CD4-positive, alpha-beta T cell treated with Interferon alpha-2 for 1 hour (primary cell): ENCODE results near the gene NOS3.

Experiments used
- DNase-seq, 2 donors: peaks; one replicate each; pipeline ENCODE4 v3.0.0-alpha.2; 2020 to 2022

The NOS3 gene

GRCh38 chr7:150990416-150991186 lies at the start of gene NOS3:
TSS of gene NOS3 (plus strand) at chr7:150991017. CDS start at chr7:150993804, 2,787 bp downstream.
- DNase-seq, result no peak

GRCh38 chr7:150941351-150942000 lies 49.3 kb upstream of the NOS3 start:
- no peak for DNase-seq

- peak; percentile 30 to 67 for DNase-seq
Measured at GRCh38 chr7:150942001-150942590, 48.7 kb upstream of the NOS3 start.

GRCh38 chr7:150942591-150943452 lies 48.0 kb upstream of the NOS3 start:
- no peak for DNase-seq

GRCh38 chr7:150943453-150943814 lies 47.4 kb upstream of the NOS3 start:
- no peak for DNase-seq

- no peak for DNase-seq
Measured at GRCh38 chr7:150944066-150945042, 46.5 kb upstream of the NOS3 start.

GRCh38 chr7:150945171-150945852 lies 45.5 kb upstream of the NOS3 start:
- DNase-seq, result no peak

- no peak for DNase-seq
Measured at GRCh38 chr7:150945853-150946420, 44.9 kb upstream of the NOS3 start.

DNA sequence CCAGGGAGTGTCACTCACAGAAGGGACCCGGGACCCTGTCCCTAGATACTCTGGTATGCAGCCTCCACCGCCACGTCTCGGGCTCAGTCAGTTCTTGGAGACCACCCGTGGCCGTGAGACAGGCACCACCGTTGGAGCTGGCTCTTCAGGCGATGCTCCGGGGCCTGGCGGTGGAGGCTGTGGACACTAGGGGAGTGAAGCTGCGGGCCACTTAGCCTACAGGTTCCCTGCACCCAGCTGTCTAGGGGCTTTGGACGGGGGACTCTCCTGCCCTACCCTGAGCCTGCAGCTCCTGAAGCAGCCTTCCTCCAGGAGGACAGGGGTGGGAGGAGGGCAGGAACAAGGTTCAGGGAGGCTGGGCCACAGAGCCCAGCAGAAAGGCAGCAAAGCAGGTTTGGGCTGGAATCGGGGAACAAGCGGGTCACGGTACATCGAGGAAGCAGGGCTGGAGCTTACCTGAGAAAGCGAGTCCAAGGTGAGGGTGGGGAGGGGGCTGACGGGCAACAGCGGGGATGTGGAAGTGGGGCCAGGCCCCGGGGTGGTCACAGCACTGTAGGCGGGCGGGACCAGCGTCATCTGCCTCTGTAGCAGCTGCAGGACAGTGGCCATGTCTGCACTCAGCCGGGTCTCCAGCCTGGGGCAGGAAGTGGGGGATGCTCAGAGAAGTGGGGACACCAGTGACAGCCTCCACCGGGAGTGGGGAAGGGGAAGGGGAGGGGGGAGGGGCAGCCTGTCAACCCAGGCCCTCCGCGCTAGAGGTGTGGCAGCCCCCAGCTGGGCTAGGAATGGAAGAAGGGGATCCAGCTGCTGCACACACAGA lies 44.2 kb upstream of the NOS3 start:
- no peak for DNase-seq

DNA sequence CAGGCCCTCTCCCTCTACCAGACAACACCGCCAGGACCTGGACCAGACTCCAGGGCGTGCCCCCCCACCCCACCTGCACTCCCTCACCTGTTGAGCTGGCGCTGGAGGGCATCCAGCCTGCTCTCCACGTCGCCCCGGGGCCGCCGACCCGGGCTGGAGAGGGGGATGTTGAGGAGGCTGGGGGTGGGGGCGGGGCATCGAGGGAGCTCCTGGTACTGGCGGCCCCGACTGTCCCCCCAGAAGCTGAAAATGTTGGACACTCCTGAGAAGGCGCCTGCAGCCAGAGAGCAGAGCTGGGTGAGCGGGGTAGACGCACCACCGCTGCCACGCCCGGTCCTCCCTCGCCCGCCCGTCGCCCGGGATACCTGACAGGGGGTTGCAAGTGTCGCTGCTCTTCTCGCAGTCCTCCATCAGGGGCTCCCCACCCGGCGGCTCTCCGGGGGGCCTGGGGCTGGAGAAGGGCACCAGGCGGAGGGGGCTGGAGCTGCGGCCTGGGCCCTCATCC lies 43.5 kb upstream of the NOS3 start:
- DNase-seq, result no peak

GRCh38 chr7:150947761-150948651 lies 42.8 kb upstream of the NOS3 start:
- no peak for DNase-seq

- no peak for DNase-seq
Measured at GRCh38 chr7:150948791-150949251, 42.0 kb upstream of the NOS3 start.

- no peak for DNase-seq
Measured at GRCh38 chr7:150949564-150949963, 41.3 kb upstream of the NOS3 start.

DNA sequence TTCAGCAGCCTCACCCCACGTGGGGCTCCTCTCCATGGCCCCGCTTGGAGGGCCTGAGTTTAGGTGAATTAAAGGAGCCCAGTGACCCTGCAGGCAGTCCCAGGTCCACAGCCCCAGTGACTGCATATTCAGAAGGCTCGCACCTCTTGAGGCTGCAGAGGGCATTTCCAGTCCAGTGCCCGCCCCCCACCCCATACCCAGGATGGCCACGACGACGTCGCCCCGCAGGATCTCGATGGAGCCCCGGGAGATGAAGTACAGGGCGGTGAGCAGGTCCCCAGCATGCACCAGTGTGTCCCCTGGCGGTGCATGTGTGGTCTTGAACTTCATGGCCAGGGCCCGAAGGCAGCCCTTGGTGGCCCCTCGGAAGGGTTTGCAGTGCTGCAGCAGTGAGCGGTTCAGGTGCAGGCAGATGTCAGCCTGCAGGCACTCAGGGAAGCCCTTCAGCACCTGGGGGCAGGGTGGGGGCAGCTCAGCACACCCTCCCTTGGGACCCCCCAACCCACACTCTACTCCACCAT lies 40.8 kb upstream of the NOS3 start:
- no peak for DNase-seq

DNA sequence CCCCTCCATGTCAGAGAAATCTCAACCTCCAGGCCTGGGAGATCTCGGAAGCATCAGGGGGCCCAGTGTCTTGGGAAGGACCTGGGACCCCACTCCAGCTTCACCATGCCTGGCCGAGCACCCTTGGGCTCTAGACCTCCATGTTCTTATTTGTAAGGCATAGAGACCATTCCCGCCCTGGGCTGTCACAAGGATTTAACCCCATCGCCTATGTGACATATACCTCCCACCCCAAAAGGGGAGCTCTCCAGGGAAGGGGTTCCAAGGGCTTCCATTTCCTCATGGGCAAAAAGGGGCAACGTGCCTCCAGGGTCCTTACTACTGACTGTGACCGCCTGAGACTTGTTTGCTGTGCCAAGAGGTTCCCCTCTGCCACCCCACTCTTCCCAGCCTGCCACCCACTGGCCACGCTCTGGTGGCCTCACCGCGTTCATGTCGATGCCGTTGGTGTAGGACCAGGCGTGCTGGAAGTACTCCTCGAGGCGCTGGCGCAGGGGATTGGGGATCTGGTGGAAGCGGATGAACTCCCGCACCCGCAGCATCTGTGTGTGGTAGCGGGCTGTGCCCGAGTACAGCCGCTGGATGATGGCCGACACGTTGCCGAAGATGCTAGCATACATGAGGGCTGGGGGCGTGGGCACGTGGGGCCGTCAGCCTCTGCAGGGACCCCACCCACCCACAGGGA lies 40.2 kb upstream of the NOS3 start:
- DNase-seq, result no peak

GRCh38 chr7:150951181-150951520 lies 39.7 kb upstream of the NOS3 start:
- DNase-seq, result no peak

- DNase-seq, result no peak
Measured at GRCh38 chr7:150951521-150951920, 39.3 kb upstream of the NOS3 start.
